T-helper 1 cell (primary cell): ENCODE measurements around the gene C4orf36.

Source experiments
- DNase-seq, 5 donors: peaks; one replicate each; pipeline ENCODE4 v3.0.0-alpha.2; 2012 to 2020
- total RNA-seq, 4 donors: gene quantifications; one replicate each; lab custom pipeline; 2026; lab: John Stamatoyannopoulos, UW

The C4orf36 gene, protein sequence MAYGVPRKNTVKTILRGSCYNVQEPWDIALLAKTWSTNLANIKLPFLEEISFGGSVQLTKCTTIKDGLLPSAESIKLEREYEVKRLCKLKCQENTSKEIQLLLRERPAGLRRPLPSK
- 0 reads per million in 4 donors for total RNA-seq

- peak in 1 of 5 donors; percentile 19 for DNase-seq
Measured at GRCh38 chr4:86891762-86892635, at the start of gene C4orf36. C4orf36 (minus strand) TSS chr4:86892422; CDS start chr4:86891520, 902 bp downstream.

- DNase-seq: no peak
Measured at GRCh38 chr4:86940920-86941460, 48.8 kb upstream of the C4orf36 start.

GRCh38 chr4:86939729-86940575 is 47.7 kb upstream of the C4orf36 start:
- peak in 1 of 5 donors; percentile 33 for DNase-seq

DNA sequence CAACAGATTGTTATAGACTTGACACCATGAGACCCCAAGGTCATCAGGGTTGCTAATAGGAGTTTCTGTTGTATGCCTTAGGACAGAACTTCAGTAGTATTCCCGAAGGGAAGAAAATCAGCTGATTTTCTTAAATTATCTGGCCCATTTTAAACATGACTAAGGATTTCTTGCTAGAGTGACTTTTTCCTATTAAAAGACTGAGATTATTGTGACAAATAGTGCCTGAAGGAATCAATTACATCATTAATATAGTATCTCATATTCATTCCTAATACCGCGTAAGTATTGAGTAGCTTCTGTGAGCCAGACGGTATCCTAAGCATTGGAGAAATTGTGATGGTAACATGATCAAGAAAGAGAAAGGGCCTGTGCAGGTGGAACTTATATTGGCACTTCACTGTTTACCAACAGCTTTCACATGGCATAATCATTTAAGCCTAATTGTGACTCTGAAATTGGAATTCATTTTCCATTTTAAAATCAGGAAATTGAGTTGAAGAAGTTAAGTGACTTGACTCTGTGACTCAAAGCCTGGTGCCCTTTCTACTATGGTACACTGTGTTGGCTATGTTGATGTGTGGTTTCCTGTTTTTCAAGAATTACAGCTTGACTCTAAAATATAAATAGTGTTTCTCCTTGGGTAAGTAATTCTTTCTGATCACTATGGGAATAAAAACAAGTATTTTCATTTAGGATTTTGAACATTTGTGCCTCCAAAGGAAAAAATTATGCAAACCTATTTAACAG is 46.7 kb upstream of the C4orf36 start:
- DNase-seq: peak in 1 of 5 donors; percentile 50

DNA sequence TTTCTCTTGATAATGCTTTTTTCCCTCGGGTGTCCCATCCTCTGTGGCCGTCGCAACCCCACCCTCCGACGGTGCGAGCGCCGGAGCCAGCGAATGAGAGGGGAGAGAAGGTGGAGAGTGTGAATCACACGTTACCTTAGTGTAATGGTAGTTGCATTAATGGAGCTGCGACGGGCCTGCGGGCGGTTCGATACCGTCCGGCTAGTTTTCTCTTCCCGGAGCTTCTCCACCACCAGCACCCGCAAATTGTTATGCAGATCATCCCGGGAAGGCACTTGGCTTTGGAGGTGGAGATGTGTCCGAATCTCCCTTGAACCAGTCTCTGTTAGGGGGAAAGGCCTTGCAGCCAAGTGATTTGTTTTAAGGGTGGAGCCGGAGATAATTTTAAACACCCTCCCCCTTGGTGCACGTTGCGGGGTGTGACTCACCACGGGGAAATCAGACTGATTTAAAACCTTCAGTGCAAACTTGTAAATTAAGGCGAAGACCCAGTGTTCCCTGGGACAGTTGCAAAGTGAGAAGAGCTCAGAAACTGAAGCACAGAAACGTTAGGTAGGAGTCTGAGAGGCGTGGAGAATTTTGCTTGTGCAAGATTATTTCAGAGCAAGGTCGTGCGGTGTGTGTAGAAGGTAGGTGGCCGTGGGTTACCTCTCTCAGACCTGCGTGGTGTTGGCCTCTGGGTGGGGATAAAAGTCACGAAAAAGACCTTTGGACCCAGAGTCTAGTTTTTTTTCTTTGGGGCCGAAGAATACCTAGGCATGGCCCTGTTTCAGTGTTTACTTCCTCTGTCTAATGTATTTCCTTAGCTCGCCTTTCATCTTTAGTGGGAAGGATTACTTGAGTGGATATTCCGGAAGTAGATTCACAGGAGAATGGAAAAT is 43.9 kb upstream of the C4orf36 start:
- DNase-seq: peak; percentile 30 to 84 (median 57)

DNA sequence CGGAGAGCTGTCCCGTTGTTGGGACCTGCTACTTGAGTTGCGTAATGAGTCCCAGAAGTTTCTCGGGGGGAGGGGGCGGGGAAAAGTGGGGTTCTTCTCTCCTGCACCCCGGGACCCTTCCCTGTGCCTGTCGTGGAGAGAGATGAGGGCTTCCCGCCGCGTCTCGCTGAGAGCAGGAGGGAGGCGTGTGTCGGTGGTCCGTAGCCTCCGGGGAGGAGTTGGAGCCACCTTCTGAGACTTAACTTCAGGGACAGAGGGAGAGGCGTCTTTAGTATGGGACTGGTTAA is 43.3 kb upstream of the C4orf36 start:
- DNase-seq: peak in 3 of 5 donors; percentile 13 to 36 (median 22)

GRCh38 chr4:86934771-86935565 is 42.7 kb upstream of the C4orf36 start, which contains the start of gene AFF1:
AFF1 (plus strand) TSS chr4:86935011; CDS start chr4:86948534, 13,523 bp downstream.
- DNase-seq: peak; percentile 78 to 94 (median 84)

DNA sequence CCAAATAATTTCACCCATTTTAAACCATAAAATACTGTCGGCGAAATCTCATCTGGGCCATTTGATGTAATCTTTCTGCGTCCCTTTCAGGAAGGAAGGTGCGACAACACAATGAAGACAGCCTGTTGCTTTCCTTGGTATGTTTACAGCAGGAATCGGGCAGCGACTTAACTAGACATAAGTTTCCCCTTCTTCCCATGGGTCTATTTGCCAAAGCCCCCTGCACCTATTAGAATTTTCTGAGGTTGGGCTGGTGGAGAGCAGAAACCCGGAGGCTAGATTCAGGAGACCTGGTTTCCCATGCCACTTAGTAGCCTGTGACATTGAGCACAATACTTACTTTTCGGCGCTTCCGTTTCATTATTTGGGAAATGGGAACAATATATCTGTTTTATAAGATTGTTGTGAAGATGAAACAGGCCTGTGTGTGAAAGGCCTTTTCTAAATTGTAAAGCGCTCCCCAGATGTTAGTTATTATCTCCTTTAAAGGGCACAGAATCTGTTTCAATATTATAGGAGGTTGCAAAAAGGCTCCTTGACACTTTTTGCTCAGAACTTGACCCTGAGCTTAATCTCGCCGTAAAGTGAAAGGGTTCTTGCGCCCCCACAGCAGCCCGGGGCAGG is 42.0 kb upstream of the C4orf36 start:
- DNase-seq: peak in 2 of 5 donors; percentile 3 to 29

DNA sequence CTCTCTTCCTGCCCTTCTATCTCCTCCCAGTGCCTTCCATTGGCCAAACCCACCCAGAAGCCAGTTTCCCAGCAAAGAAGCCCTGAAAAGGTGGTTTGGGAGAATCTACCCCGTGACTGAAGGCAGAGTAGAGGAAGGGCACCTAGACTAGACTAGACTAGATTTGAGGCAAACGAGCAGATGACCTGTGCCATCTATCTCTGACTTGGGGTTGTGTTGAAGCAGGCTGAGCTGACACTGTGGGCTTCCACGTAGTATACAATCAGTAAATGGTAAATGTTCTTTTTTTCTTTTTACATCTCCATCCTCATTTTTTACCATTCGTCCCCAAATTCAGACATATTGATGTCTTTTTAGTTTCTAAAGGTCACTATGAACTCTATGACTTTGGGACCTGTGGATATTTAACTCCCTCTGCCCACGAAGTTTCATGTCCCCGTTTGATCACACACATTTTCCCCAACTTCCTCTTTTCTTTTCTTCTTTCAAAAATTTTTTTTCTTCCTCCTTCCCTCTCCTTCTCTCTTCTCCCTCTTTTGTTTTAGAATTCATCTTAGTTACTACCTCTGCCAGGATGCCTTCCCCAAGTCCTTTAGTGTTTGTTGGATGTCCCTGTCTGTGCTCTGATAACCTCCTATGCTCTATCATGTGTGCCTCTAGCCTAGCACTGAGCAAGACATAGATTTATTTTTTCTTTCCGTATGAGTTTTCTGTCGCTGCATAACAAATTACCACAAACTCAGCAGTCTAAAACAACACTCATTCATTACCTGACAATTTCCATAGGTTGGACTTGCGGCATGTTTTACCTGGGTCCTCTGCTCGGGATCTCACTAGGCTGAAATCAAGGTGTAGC is 36.4 kb upstream of the C4orf36 start:
- no peak for DNase-seq

DNA sequence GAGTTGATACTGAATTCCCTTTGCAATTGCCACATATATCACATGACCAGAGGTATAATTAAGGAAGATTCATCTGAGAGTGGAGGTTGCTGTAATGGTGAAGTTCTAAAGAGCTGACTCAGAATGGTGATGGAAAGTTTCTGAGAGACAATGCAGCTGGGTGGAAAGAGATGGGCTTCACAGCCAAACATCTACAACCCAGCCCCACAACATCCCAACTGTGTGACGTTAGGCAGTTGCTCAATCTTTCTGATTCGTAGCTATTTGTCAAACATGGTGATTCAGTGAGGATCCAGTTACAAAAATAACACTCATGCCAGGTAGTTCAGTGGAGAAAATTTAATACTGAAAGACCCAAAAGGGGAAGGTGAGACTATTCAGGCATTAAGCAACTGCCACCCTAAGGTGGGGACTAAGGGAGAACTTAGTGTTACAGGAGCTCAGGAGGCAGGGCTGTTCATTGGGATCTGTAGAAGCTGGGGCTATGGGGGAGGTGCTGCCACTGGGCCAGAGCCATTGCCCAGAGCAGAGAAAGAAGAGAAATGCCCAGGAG is 35.7 kb upstream of the C4orf36 start:
- no peak for DNase-seq

GRCh38 chr4:86926435-86927086 is 34.3 kb upstream of the C4orf36 start:
- DNase-seq: no peak

- no peak for DNase-seq
Measured at GRCh38 chr4:86924811-86925210, 32.6 kb upstream of the C4orf36 start.

DNA sequence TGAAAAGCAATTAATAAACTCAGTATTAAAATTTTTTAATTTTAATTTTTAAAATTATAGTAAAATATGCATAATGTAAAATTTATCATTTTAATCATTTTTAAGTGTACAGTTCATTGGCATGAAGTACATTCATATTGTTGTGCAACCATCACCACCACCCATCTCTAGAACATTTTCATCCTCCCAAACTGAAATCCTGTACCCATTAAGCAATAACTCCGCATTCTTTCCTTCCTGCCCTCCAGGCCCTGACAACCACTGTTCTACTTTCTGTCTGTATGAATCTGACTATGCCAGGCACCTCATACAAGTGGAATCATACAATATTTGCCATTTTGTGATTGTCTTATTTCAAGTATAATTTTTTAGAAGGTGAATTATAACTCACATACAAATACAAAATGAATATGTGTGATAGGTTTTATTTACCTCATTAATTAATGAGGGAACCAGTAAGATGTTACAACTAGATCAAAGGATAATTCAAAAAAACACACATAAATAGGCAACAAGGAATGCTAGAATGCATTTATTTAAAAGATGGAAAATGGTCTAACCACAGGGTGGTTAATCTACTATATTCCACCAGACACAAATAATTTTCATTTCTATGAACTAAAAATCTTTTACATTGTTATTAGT is 29.5 kb upstream of the C4orf36 start:
- DNase-seq: no peak

DNA sequence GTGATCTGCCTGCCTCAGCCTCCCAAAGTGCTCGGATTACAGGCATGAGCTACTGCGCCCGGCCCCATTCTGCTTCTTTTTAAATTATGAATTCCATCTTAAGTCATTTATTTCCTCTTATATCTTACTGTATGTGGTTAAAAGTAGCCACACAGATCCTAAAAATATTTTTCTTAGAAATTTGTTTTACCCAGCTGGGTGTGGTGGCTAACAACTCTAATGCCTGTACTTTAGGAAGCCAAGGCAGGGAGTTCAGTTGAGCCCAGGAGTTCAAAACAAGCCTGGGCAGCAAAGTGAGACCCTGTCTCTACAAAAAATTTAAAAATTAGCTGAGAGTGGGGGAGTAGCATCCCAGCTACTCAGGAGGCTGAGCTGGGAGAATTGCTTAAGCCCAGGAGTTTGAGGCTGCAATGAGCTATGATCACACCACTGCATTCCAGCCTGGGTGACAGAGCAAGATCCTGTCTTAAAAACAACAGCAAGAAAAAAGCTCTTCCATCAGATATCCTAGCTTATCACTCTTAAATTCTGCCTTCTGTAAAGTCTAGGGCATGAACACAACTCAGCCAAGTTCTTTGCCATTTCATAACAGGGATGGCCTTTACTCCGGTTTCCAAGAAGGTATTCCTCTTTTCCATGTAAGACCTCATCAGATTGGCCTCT is 27.5 kb upstream of the C4orf36 start:
- no peak for DNase-seq

- no peak for DNase-seq
Measured at GRCh38 chr4:86918539-86919072, 26.4 kb upstream of the C4orf36 start.

- no peak for DNase-seq
Measured at GRCh38 chr4:86917212-86918039, 25.2 kb upstream of the C4orf36 start.
